ENCODE measurements around the gene ZNF225.

DNA sequence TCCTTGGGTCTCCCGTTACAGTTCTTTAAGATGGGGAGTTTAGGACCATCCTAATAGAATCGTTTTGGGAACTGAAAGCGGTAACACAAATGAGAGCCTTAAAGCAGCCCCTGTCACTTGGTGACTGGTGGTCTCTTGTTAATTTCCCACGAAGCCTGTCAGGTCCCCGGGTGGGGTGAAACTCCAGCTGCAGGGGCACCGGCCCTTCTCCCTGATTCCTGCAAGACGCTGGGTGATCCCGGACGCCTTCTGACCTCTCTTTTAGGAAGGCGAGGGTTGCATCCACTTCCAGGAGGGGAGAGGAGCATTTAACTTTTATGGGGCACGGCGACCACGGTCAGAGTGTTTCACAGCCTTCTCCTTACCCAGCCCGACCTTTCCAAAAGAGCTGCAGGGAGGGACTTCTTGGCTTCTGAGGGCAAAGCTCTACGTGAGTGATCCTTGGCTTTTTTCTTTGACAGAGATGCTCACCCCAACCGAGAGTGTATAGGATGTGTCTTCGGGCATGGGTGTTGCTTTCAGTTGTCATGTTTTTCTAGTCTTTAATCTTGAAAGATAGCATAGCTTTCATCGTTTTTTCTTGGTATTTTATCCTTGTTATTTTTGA, 688 bp downstream of the ZNF225 start:
- TF ChIP-seq, protein P1, sequence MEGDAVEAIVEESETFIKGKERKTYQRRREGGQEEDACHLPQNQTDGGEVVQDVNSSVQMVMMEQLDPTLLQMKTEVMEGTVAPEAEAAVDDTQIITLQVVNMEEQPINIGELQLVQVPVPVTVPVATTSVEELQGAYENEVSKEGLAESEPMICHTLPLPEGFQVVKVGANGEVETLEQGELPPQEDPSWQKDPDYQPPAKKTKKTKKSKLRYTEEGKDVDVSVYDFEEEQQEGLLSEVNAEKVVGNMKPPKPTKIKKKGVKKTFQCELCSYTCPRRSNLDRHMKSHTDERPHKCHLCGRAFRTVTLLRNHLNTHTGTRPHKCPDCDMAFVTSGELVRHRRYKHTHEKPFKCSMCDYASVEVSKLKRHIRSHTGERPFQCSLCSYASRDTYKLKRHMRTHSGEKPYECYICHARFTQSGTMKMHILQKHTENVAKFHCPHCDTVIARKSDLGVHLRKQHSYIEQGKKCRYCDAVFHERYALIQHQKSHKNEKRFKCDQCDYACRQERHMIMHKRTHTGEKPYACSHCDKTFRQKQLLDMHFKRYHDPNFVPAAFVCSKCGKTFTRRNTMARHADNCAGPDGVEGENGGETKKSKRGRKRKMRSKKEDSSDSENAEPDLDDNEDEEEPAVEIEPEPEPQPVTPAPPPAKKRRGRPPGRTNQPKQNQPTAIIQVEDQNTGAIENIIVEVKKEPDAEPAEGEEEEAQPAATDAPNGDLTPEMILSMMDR (conservative IDR thresholded peaks at IDR 0.05; ENCODE audit: low read length) = no peak
- no peak for TF ChIP-seq EZH2phosphoT487 (IDR thresholded peaks at IDR 0.05; ENCODE audit: borderline replicate concordance, low read depth, low read length)
